MM.1S (cell line): ENCODE results near the gene DDI1.

Experiments used
- CTCF ChIP-seq: fragments of 300-600 bp; sonication (generic); IDR thresholded peaks from 2 replicates; pipeline ENCODE4 v1.5.1; 2016; ENCODE audit warnings: antibody characterized with exemption, low read length, mixed read lengths
- EZH2 ChIP-seq: fragments of 300-600 bp; sonication (generic); optimal IDR thresholded peaks from 2 replicates; pipeline ENCODE3; 2017; ENCODE audit warnings: low read depth, mild to moderate bottlenecking, antibody characterized with exemption, low read length, mixed read lengths

GRCh38 chr11:104086621-104087020, 50.2 kb downstream of the DDI1 start:
- TF ChIP-seq CTCF (no peak), EZH2 (no peak)
